ENCODE data around the gene RASAL1.

Gene RASAL1

GRCh38 chr12:113075137-113075683 is 60.4 kb downstream of the RASAL1 start:
- no peaks in the 10 kb centered on the region for H3K36me3 ChIP-seq (replicated peaks; ENCODE audit: low read depth, low read length)
- H3K4me1 ChIP-seq (ENCODE audit: low read length) = peaks cover 89% of the 10 kb centered on the region
- TF ChIP-seq CTCF (IDR thresholded peaks at IDR 0.05; ENCODE audit: low read depth, low read length) (no peak), EZH2phosphoT487 (IDR thresholded peaks at IDR 0.05; ENCODE audit: low read depth) (no peak)

GRCh38 chr12:113073586-113073985 is 62.0 kb downstream of the RASAL1 start:
- H3K4me1 ChIP-seq (ENCODE audit: low read length) = peaks cover 89% of the 10 kb centered on the region
- peak overlapping the region; percentile 39 for H3K4me2 ChIP-seq (ENCODE audit: low read length)
- H3K4me3 ChIP-seq (ENCODE audit: low read length) = no peak overlapping the region
- no peak for TF ChIP-seq EZH2phosphoT487 (IDR thresholded peaks at IDR 0.05; ENCODE audit: low read depth)
- no peak for TF ChIP-seq CTCF (IDR thresholded peaks at IDR 0.05; ENCODE audit: low read depth, low read length)
- H3K9me3 ChIP-seq (ENCODE audit: insufficient read depth, low read length) = no peaks in the 10 kb centered on the region
- no peaks in the 10 kb centered on the region for H4K20me1 ChIP-seq (ENCODE audit: insufficient read depth, low read length)
- no peaks in the 10 kb centered on the region for H3K36me3 ChIP-seq (replicated peaks; ENCODE audit: low read depth, low read length)
- H3K27ac ChIP-seq (ENCODE audit: low read length) = peak overlapping the region; percentile 92
- peaks cover 5% of the 10 kb centered on the region; the same call in 1 of the 2 replicates for H3K79me2 ChIP-seq (ENCODE audit: low read length)
- H2AFZ ChIP-seq (ENCODE audit: low read depth, low read length) = no peak overlapping the region
- peak overlapping the region; percentile 23; the same call in 1 of the 2 replicates for H3K9ac ChIP-seq (ENCODE audit: low read length)
- H3K27me3 ChIP-seq (ENCODE audit: low read depth, low read length) = no peaks in the 10 kb centered on the region

More at GRCh38 chr12:113075137-113075683, 60.4 kb downstream of the RASAL1 start:
- Histone ChIP-seq H3K27ac (ENCODE audit: low read length) (peak overlapping the region; percentile 92), H3K27me3 (ENCODE audit: low read depth, low read length) (no peaks in the 10 kb centered on the region), H3K9me3 (ENCODE audit: insufficient read depth, low read length) (no peaks in the 10 kb centered on the region), H3K4me3 (ENCODE audit: low read length) (peak overlapping the region; percentile 29), H3K9ac (ENCODE audit: low read length) (peak overlapping the region; percentile 55), H3K4me2 (ENCODE audit: low read length) (peak overlapping the region; percentile 66), H3K79me2 (ENCODE audit: low read length) (peaks cover 5% of the 10 kb centered on the region; the same call in 1 of the 2 replicates), H4K20me1 (ENCODE audit: insufficient read depth, low read length) (no peaks in the 10 kb centered on the region), H2AFZ (ENCODE audit: low read depth, low read length) (no peak overlapping the region)

GRCh38 chr12:113072136-113072535 is 63.4 kb downstream of the RASAL1 start:
- H3K79me2 ChIP-seq (ENCODE audit: low read length) = peaks cover 5% of the 10 kb centered on the region; the same call in 1 of the 2 replicates
- H3K4me2 ChIP-seq (ENCODE audit: low read length) = peak overlapping the region; percentile 70
- H2AFZ ChIP-seq (ENCODE audit: low read depth, low read length) = no peak overlapping the region
- peak overlapping the region; percentile 92 for H3K27ac ChIP-seq (ENCODE audit: low read length)
- H3K36me3 ChIP-seq (replicated peaks; ENCODE audit: low read depth, low read length) = no peaks in the 10 kb centered on the region
- no peaks in the 10 kb centered on the region for H3K9me3 ChIP-seq (ENCODE audit: insufficient read depth, low read length)
- H3K4me3 ChIP-seq (ENCODE audit: low read length) = 0 out of 2 replicates have a peak overlapping the region, but pooled peaks have one; percentile 68
- H4K20me1 ChIP-seq (ENCODE audit: insufficient read depth, low read length) = no peaks in the 10 kb centered on the region
- peaks cover 97% of the 10 kb centered on the region for H3K4me1 ChIP-seq (ENCODE audit: low read length)
- peak overlapping the region; percentile 84 for H3K9ac ChIP-seq (ENCODE audit: low read length)
- no peaks in the 10 kb centered on the region for H3K27me3 ChIP-seq (ENCODE audit: low read depth, low read length)
- no peak for TF ChIP-seq CTCF (IDR thresholded peaks at IDR 0.05; ENCODE audit: low read depth, low read length)
- TF ChIP-seq EZH2phosphoT487 (IDR thresholded peaks at IDR 0.05; ENCODE audit: low read depth) = no peak

GRCh38 chr12:113071135-113072112 is 64.1 kb downstream of the RASAL1 start:
- H3K36me3 ChIP-seq (replicated peaks; ENCODE audit: low read depth, low read length) = no peaks in the 10 kb centered on the region
- peak overlapping the region; percentile 84 for H3K9ac ChIP-seq (ENCODE audit: low read length)
- no peaks in the 10 kb centered on the region for H3K27me3 ChIP-seq (ENCODE audit: low read depth, low read length)
- peak overlapping the region; percentile 92 for H3K27ac ChIP-seq (ENCODE audit: low read length)
- H3K4me3 ChIP-seq (ENCODE audit: low read length) = peak overlapping the region; percentile 68
- peaks cover 5% of the 10 kb centered on the region; the same call in 1 of the 2 replicates for H3K79me2 ChIP-seq (ENCODE audit: low read length)
- TF ChIP-seq CTCF (IDR thresholded peaks at IDR 0.05; ENCODE audit: low read depth, low read length) = no peak
- no peak for TF ChIP-seq EZH2phosphoT487 (IDR thresholded peaks at IDR 0.05; ENCODE audit: low read depth)
- no peaks in the 10 kb centered on the region for H4K20me1 ChIP-seq (ENCODE audit: insufficient read depth, low read length)
- H3K4me1 ChIP-seq (ENCODE audit: low read length) = peaks cover 91% of the 10 kb centered on the region
- peak overlapping the region; percentile 70 for H3K4me2 ChIP-seq (ENCODE audit: low read length)
- no peaks in the 10 kb centered on the region for H3K9me3 ChIP-seq (ENCODE audit: insufficient read depth, low read length)
- H2AFZ ChIP-seq (ENCODE audit: low read depth, low read length) = no peak overlapping the region
